Measurements from ENCODE around the gene PLEKHG4B.
"Not testable (repeated sequence)": the region's sequence is repeated elsewhere in the genome, so short reads cannot be mapped to it uniquely, and the experiment has no call there.

PLEKHG4B gene

GRCh38 chr5:102411-103043 lies 10.6 kb downstream of the PLEKHG4B start:
- no peaks in the 10 kb centered on the region for H3K36me3 Mint-ChIP-seq (ENCODE audit: low read depth)
- H3K27me3 Mint-ChIP-seq (ENCODE audit: low read depth), result peaks cover 5% of the 10 kb centered on the region
- no peak overlapping the region for H3K27ac Mint-ChIP-seq
- no peaks in the 10 kb centered on the region for H3K4me1 Mint-ChIP-seq (ENCODE audit: low read depth)
- H3K9me3 Mint-ChIP-seq, result no peaks in the 10 kb centered on the region
- H3K4me3 Mint-ChIP-seq, result no peak overlapping the region

DNA sequence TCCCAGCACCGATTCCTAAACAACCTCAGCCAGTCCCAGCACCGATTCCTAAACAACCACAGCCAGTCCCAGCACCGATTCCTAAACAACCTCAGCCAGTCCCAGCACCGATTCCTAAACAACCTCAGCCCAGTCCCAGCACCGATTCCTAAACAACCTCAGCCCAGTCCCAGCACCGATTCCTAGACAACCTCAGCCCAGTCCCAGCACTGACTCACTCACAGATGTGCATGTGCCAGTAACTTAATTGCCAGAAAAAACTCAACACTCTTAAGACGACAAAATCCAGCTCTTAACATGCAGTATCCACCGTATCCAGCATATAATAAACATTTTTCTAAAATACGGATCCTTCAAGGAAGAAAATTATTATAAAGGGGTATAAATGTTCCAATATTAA lies 12.1 kb downstream of the PLEKHG4B start:
- not testable (repeated sequence) for H3K9me3 Mint-ChIP-seq; H3K36me3 Mint-ChIP-seq (ENCODE audit: low read depth); H3K27ac Mint-ChIP-seq; H3K4me3 Mint-ChIP-seq; H3K27me3 Mint-ChIP-seq (ENCODE audit: low read depth); H3K4me1 Mint-ChIP-seq (ENCODE audit: low read depth)

- no peak overlapping the region for H3K4me3 Mint-ChIP-seq
Measured at GRCh38 chr5:104778-105296, 12.9 kb downstream of the PLEKHG4B start.

DNA sequence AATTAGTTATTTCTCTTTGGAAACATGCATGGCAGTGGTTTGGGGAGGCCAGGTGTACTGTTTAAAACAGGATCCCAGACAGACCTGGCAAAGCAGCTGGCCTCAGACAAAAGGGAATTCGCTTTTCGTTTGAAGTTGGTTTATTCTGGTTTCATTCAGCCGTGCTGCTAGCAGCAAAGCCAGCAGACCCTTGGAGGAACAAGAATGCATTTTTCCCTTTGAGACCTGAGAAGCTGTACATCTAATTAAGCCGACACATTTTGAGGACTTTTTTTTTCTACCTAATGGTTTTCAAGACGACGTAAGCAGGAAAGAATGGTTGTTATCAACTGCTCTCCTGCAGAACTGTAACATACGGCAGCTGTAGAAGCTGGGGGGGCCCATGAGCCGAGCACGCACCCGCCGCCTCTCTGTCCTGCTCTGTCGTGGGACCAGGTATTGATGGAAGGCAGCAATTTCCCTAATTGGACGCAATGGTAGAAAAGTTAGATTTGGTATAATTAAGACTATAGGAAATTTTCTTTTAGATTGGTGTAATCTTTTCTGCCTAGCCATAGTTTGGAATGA lies 13.6 kb downstream of the PLEKHG4B start:
- Mint-ChIP-seq H3K9me3 (peaks cover 3% of the 10 kb centered on the region), H3K36me3 (ENCODE audit: low read depth) (no peaks in the 10 kb centered on the region), H3K4me1 (ENCODE audit: low read depth) (no peaks in the 10 kb centered on the region), H3K27ac (no peak overlapping the region), H3K4me3 (no peak overlapping the region), H3K27me3 (ENCODE audit: low read depth) (no peaks in the 10 kb centered on the region)

More at GRCh38 chr5:104778-105296, 12.9 kb downstream of the PLEKHG4B start:
- peaks cover 1% of the 10 kb centered on the region for H3K27me3 Mint-ChIP-seq (ENCODE audit: low read depth)
- H3K27ac Mint-ChIP-seq, result no peak overlapping the region
- H3K4me1 Mint-ChIP-seq (ENCODE audit: low read depth), result no peaks in the 10 kb centered on the region
- H3K9me3 Mint-ChIP-seq, result no peaks in the 10 kb centered on the region
- H3K36me3 Mint-ChIP-seq (ENCODE audit: low read depth), result no peaks in the 10 kb centered on the region

DNA sequence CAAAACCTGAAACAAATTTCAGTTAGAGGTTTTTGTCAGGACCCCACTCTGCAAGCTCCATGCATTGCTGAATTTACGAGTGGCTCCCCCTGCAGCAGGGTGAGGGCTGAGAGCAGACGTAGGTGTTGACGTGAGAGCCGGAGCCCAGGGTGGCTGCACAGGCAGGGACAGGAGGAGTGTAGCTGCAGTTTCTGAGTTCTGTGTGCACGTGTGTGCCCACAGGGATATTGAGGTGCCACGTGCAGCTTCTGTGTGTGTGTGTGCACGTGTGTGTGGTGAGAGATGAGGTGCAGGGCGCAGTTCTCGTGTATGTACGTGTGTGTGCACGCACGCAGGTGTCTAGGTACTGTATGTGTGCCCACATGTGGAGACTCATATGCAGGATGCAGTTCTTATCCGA lies 14.6 kb downstream of the PLEKHG4B start:
- no peaks in the 10 kb centered on the region for H3K27me3 Mint-ChIP-seq (ENCODE audit: low read depth)
- no peaks in the 10 kb centered on the region for H3K36me3 Mint-ChIP-seq (ENCODE audit: low read depth)
- no peaks in the 10 kb centered on the region for H3K4me1 Mint-ChIP-seq (ENCODE audit: low read depth)
- H3K27ac Mint-ChIP-seq, result no peak overlapping the region
- no peak overlapping the region for H3K4me3 Mint-ChIP-seq
- peaks cover 3% of the 10 kb centered on the region for H3K9me3 Mint-ChIP-seq

DNA sequence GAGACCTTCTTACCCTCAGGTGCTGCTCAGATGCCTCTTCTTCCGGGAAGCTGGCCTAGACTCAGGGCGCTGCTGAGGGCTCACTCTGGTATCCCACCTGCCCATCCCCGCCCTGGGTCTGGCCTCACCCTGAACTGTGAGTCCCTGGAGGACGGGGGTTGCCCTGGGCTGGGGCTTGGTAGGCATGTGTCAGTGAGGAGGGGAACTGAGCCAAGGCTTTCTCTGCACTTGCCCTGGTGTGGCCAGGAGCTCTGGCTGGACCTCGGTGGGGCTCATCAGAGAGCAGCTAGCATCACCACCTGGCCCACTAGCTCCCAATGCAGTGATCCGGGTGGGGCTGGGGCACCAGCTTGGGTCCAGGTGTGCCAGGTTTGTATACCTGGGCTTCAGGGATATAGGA lies 15.6 kb downstream of the PLEKHG4B start:
- H3K27ac Mint-ChIP-seq, result no peak overlapping the region
- H3K27me3 Mint-ChIP-seq (ENCODE audit: low read depth), result no peaks in the 10 kb centered on the region
- peaks cover 3% of the 10 kb centered on the region for H3K9me3 Mint-ChIP-seq
- no peaks in the 10 kb centered on the region for H3K4me1 Mint-ChIP-seq (ENCODE audit: low read depth)
- H3K4me3 Mint-ChIP-seq, result no peak overlapping the region
- H3K36me3 Mint-ChIP-seq (ENCODE audit: low read depth), result no peaks in the 10 kb centered on the region

DNA sequence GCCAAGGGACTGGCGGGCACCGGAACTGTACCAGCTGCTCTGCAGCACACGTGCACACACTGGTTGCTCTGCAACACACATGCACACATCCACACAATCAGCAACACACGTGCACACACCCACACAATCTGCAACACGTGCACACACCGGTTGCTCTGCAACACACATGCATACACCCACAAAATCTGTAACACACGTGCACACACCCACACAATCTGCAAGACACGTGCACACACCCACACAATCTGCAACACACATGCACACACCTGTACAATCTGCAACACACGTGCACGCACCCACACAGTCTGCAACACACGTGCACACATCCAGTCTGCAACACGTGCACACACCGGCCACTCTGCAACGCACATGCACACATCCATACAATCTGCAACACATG lies 17.9 kb downstream of the PLEKHG4B start:
- Mint-ChIP-seq H3K27ac (no peak overlapping the region), H3K36me3 (ENCODE audit: low read depth) (no peaks in the 10 kb centered on the region), H3K9me3 (peaks cover 3% of the 10 kb centered on the region), H3K4me1 (ENCODE audit: low read depth) (no peaks in the 10 kb centered on the region), H3K4me3 (no peak overlapping the region), H3K27me3 (ENCODE audit: low read depth) (no peaks in the 10 kb centered on the region)

DNA sequence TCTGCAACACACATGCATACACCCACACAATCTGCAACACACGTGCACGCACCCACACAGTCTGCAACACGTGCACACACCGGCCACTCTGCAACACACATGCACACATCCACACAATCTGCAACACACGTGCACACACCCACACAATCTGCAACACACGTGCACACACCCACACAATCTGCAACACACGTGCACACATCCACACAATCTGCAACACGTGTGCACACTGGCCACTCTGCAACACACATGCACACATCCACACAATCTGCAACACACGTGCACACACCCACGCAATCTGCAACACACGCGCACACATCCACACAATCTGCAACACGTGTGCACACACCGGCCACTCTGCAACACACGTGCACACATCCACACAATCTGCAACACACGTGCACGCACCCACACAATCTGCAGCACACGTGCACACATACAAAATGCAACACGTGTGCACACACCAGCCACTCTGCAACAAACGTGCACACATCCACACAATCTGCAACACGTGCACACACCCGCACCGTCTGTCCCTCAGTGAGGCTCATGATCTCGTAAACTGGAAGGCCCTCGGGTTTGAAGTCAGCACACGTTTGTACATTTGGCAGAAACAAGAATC lies 18.4 kb downstream of the PLEKHG4B start:
- Mint-ChIP-seq H3K27me3 (ENCODE audit: low read depth) (no peaks in the 10 kb centered on the region), H3K4me1 (ENCODE audit: low read depth) (no peaks in the 10 kb centered on the region), H3K9me3 (peaks cover 3% of the 10 kb centered on the region), H3K27ac (no peak overlapping the region), H3K36me3 (ENCODE audit: low read depth) (no peaks in the 10 kb centered on the region), H3K4me3 (no peak overlapping the region)

DNA sequence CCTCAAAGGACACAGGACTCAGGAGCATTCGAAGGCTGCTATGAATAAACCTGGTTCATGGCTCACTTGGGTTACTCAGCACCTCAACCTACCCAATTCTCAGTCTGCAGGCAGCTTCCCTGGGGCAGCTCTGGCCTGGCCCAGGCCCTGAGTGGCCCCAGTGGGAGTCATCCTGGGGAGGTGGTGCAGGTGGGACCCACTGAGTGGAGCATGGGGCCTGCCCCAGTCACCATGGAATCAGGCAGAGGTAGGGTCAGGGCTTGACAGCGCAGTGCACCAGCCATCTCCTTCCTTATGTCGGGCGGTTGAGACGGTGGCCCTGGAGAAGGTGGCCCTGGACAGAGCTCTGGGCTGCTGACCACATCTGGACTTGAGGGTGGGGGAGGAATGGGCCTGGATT lies 19.2 kb downstream of the PLEKHG4B start:
- Mint-ChIP-seq H3K27ac (no peak overlapping the region), H3K9me3 (peaks cover 3% of the 10 kb centered on the region), H3K4me3 (no peak overlapping the region), H3K27me3 (ENCODE audit: low read depth) (no peaks in the 10 kb centered on the region), H3K4me1 (ENCODE audit: low read depth) (no peaks in the 10 kb centered on the region), H3K36me3 (ENCODE audit: low read depth) (no peaks in the 10 kb centered on the region)

- Mint-ChIP-seq H3K36me3 (ENCODE audit: low read depth) (no peaks in the 10 kb centered on the region), H3K4me1 (ENCODE audit: low read depth) (no peaks in the 10 kb centered on the region), H3K4me3 (no peak overlapping the region), H3K27ac (no peak overlapping the region), H3K27me3 (ENCODE audit: low read depth) (peaks cover 9% of the 10 kb centered on the region), H3K9me3 (peaks cover 19% of the 10 kb centered on the region)
Measured at GRCh38 chr5:119486-120097, 27.6 kb downstream of the PLEKHG4B start.

DNA sequence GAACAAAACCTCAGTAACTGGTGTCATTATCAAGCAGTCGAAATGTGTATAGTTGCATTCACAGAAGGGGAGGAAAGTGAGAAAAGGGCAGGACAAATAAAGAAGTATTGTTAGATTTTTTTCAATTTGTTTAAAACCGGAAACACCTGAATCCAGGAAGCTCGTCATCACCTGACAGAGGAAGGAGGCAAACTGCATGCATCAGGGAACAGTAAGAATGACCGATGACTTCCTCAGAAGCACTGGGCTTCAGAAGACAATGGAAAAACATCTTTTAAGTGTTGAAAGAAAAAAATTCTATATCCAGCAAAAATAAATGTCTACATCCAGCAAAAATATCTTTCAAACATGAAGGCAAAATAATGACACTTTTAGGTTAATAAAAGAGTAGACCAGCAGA lies 29.5 kb downstream of the PLEKHG4B start:
- Mint-ChIP-seq H3K4me3 (no peak overlapping the region), H3K9me3 (peaks cover 27% of the 10 kb centered on the region), H3K36me3 (ENCODE audit: low read depth) (no peaks in the 10 kb centered on the region), H3K27me3 (ENCODE audit: low read depth) (peaks cover 13% of the 10 kb centered on the region), H3K27ac (no peak overlapping the region), H3K4me1 (ENCODE audit: low read depth) (no peaks in the 10 kb centered on the region)

DNA sequence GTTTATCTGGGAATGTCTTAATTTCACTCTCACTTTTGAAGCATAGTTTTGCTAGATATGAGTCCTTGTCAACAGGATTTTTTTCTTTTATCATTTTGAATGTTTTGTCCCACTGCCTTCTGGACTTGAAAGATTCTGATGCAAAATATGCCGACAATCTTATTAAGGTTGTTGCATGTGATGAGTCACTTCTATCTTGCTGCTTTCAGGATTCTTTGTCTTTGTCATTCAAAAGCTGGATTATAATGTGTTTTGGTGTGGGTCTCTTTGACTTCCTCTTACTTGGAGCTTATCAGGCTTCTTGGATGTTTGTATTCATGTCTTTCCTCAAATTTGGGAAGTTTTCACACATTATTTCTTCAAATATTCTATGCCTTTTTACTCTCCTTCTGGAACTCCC lies 33.8 kb downstream of the PLEKHG4B start:
- Mint-ChIP-seq H3K4me1 (ENCODE audit: low read depth) (no peaks in the 10 kb centered on the region), H3K27ac (no peak overlapping the region), H3K9me3 (peaks cover 31% of the 10 kb centered on the region), H3K27me3 (ENCODE audit: low read depth) (peaks cover 11% of the 10 kb centered on the region), H3K36me3 (ENCODE audit: low read depth) (no peaks in the 10 kb centered on the region), H3K4me3 (no peak overlapping the region)

GRCh38 chr5:126806-127205 lies 34.8 kb downstream of the PLEKHG4B start:
- Mint-ChIP-seq H3K27ac (no peak overlapping the region), H3K9me3 (peaks cover 23% of the 10 kb centered on the region), H3K4me3 (no peak overlapping the region), H3K4me1 (ENCODE audit: low read depth) (no peaks in the 10 kb centered on the region), H3K36me3 (ENCODE audit: low read depth) (no peaks in the 10 kb centered on the region), H3K27me3 (ENCODE audit: low read depth) (peaks cover 10% of the 10 kb centered on the region)

DNA sequence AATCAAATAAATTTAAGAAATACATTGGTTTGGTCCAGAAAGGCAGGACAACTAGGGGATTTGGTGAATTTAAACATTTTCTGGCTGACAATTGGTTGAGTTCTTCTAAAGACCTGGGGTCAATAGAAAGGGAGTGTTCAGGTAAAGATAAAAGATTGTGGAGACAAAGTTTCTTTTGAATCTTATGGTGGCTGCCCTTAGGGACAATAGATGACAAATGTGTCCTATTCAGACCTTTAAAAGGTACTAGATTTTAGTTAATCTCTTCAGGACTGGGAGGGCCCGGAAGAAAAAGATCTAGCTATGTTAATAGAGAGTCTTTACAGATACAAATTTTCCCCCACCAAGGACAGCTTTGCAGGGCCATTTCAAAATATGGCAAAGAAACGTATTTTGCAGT lies 35.9 kb downstream of the PLEKHG4B start:
- Mint-ChIP-seq H3K9me3 (peaks cover 19% of the 10 kb centered on the region), H3K4me3 (no peak overlapping the region), H3K4me1 (ENCODE audit: low read depth) (no peaks in the 10 kb centered on the region), H3K27ac (no peak overlapping the region), H3K36me3 (ENCODE audit: low read depth) (no peaks in the 10 kb centered on the region), H3K27me3 (ENCODE audit: low read depth) (peaks cover 6% of the 10 kb centered on the region)

- Mint-ChIP-seq H3K27ac (no peak overlapping the region), H3K9me3 (peaks cover 17% of the 10 kb centered on the region), H3K4me3 (no peak overlapping the region), H3K4me1 (ENCODE audit: low read depth) (no peaks in the 10 kb centered on the region), H3K36me3 (ENCODE audit: low read depth) (no peaks in the 10 kb centered on the region), H3K27me3 (ENCODE audit: low read depth) (peaks cover 5% of the 10 kb centered on the region)
Measured at GRCh38 chr5:128446-128845, 36.5 kb downstream of the PLEKHG4B start.
